Esophagus (tissue), 2 donors: ENCODE measurements around the gene MOB4. TPM values are rescaled to one million over a fixed set of nuclear protein-coding genes. Genes with fewer than 3 reads are reported as not detected.

Source experiments
- H3K27ac ChIP-seq, 2 donors: one replicate each; pipeline ENCODE4 v1.5.1; 2013; ENCODE audit warnings: low read depth in 2 of 2, mild to moderate bottlenecking in 2 of 2, inconsistent platforms in 1 of 2, low read length in 1 of 2, moderate library complexity in 1 of 2
- H3K27me3 ChIP-seq, 2 donors: one replicate each; pipeline ENCODE4 v1.6.1; 2013; ENCODE audit warnings: low read length in 2 of 2, control low read depth in 1 of 2, mild to moderate bottlenecking in 1 of 2; ENCODE audit not compliant: insufficient read depth in 2 of 2, control insufficient read depth in 1 of 2
- H3K36me3 ChIP-seq, 2 donors: one replicate each; pipeline ENCODE4 v1.6.1; 2013; ENCODE audit warnings: low read length in 1 of 2; ENCODE audit not compliant: control insufficient read depth in 2 of 2, insufficient read depth in 2 of 2
- H3K4me1 ChIP-seq, 2 donors: one replicate each; pipeline ENCODE4 v1.6.1; 2013; ENCODE audit warnings: low read length in 1 of 2; ENCODE audit not compliant: control insufficient read depth in 2 of 2, insufficient read depth in 2 of 2
- H3K4me3 ChIP-seq, 2 donors: one replicate each; pipeline ENCODE4 v1.5.1; 2013; ENCODE audit warnings: low read length in 2 of 2, mild to moderate bottlenecking in 2 of 2, low read depth in 1 of 2, moderate library complexity in 1 of 2
- H3K9me3 ChIP-seq, 2 donors: one replicate each; pipeline ENCODE4 v1.6.1; 2013; ENCODE audit warnings: mild to moderate bottlenecking in 2 of 2, low read depth in 1 of 2, low read length in 1 of 2, moderate library complexity in 1 of 2; ENCODE audit not compliant: control insufficient read depth in 2 of 2, insufficient read depth in 1 of 2
- WGBS, 2 donors: extraction: QIAGEN DNeasy Blood & Tissue Kit; methylation state at CpG; one replicate each; pipeline ENCODE4 v1.1.7; 2013; 5-methylcytosine and 5-hydroxymethylcytosine counted together
- polyA plus RNA-seq, 2 donors: library from polyadenylated mRNA; stranded (reverse); fragments of 200-250 nt; gene quantifications; one replicate each; pipeline ENCODE4 v1.2.3, GENCODE V29; 2013
- donor health status: healthy with polysubstance abuse.
- donor health status: Bipolar disorder and iron deficiency.

MOB4 gene
- polyA plus RNA-seq, 2 donors: 26.4 to 33.2 TPM

DNA sequence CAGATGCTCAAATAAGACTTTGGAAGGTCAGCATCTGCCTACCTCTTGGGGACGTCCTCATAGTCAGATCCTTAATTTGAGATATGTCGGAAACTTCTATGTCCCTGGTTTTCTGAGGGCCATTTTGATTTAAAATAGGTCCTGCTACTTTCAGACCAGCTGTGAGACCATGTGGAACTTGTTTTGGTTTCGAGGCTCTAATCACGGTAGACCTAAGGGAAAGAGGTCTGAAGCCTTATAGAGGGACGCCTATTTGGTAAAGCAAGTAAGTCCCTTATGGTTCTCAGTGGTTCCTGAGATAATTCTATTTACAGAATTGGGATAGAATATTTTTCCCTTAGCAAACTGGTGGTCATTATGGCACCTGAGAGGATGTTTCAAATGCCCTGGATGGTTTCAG lies 84.4 kb downstream of the MOB4 start:
- Histone ChIP-seq H3K27me3 (no peaks in the 10 kb centered on the region), H3K27ac (no peak overlapping the region), H3K4me1 (no peaks in the 10 kb centered on the region), H3K9me3 (no peaks in the 10 kb centered on the region), H3K4me3 (no peak overlapping the region), H3K36me3 (no peaks in the 10 kb centered on the region)
- 93% methylated on average over 5 of the region's 5 CpGs for WGBS, 2 donors

DNA sequence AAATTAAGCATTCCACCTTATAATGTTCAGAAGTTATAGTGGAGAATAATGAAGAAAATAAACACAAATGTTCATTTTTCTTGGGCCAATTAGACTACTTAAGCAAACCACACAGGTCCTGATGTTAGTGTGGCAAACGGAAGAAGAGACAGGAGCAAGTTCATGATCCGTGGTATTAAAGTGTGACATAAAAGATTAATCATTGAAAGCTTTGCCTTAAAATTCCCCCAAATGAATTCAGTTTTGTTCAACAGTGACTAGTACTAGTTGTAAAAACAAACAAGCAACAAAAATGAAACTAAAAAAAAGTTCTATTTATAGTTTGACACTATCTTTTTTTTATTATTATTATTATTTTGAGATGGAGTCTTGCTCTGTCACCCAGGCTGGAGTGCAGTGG lies 85.9 kb downstream of the MOB4 start:
- H3K4me1 ChIP-seq: no peaks in the 10 kb centered on the region
- no peak overlapping the region for H3K4me3 ChIP-seq
- WGBS, 2 donors: 55 to 58% methylated on average over 2 of the region's 2 CpGs
- no peaks in the 10 kb centered on the region for H3K36me3 ChIP-seq
- no peak overlapping the region for H3K27ac ChIP-seq
- no peaks in the 10 kb centered on the region for H3K27me3 ChIP-seq
- no peaks in the 10 kb centered on the region for H3K9me3 ChIP-seq

Other genes with a start within 250 kb of the MOB4 start
- 1 to 10 TPM; 1.1 to 1.5 TPM for gene ANKRD44, start 205.3 kb upstream of the MOB4 start, polyA plus RNA-seq
- gene SF3B1, start 81.0 kb upstream of the MOB4 start, polyA plus RNA-seq: 100 to 1,000 TPM; 120 to 231 TPM
- gene COQ10B, start 62.5 kb upstream of the MOB4 start, polyA plus RNA-seq: 10 to 100 TPM; 10.6 to 12.0 TPM
- 100 to 1,000 TPM in 1 of 2 donors, 10 to 100 TPM in 1; 75.0 to 120 TPM for gene HSPD1, start 16.2 kb upstream of the MOB4 start, polyA plus RNA-seq
- 100 to 1,000 TPM; 149 to 216 TPM for gene HSPE1, start 15.7 kb upstream of the MOB4 start, polyA plus RNA-seq
- gene RFTN2, start 159.5 kb downstream of the MOB4 start, polyA plus RNA-seq: under 1 TPM; 0.24 to 0.38 TPM
- 1 to 10 TPM; 2.1 to 4.1 TPM for gene MARS2, start 189.3 kb downstream of the MOB4 start, polyA plus RNA-seq